RCC 7860 (cell line): Measurements from ENCODE around the gene LRCOL1.

Experiments used
- DNase-seq: peaks from one replicate; pipeline ENCODE4 v3.0.0-alpha.2; 2015; ENCODE audit warnings: low spot score
- FAIRE-seq: peaks from 2 replicates; lab custom pipeline; 2012; peaks lifted over from hg19 to GRCh38; lab: Jason Lieb, UNC

LRCOL1 gene

GRCh38 chr12:132610051-132610759 is at the start of gene LRCOL1:
Gene LRCOL1 (minus strand): TSS chr12:132610582. CDS start chr12:132606251, 4,331 bp downstream.
- DNase-seq = no peak
- no peak for FAIRE-seq

GRCh38 chr12:132660052-132660451 is 49.7 kb upstream of the LRCOL1 start:
- DNase-seq = no peak
- no peak for FAIRE-seq

GRCh38 chr12:132659146-132659545 is 48.8 kb upstream of the LRCOL1 start:
- no peak for FAIRE-seq
- DNase-seq = no peak

- FAIRE-seq (no peak), DNase-seq (no peak)
Observed at GRCh38 chr12:132658149-132658894, 47.9 kb upstream of the LRCOL1 start.

DNA sequence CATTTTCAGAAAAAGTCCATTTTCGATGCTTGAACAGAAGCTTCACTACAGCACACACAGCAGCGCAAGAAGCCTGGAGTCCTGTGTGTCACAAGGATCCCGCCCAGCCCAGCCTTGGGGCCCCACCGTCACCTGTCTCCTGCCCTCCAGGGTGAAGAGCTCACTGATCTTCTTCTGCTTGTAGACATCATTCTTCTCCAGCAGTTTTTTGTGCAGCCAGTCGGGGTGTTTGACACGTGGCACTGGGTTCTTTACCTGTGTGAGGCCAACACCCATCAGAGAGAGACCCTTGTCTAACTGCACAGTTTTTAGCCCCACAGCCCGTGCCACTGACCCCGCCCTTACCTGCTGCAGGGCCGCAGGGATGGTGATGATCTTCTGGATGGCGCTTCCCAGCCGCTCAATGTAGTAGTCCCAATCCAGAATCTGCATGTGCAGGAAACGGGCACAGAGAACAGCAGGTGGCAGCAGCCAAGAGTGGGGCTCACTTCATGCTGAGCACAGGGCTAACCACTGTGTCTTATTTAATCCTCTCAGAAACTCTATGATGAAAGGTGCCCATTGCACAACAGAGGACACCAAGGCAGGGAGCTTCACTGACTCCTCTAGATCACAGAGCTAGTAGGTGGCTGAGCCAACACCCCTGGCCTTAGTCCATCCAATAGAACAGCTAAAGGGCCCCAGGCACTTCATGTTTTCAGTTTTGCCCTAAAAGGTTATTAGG is 46.8 kb upstream of the LRCOL1 start:
- FAIRE-seq (no peak), DNase-seq (no peak)

DNA sequence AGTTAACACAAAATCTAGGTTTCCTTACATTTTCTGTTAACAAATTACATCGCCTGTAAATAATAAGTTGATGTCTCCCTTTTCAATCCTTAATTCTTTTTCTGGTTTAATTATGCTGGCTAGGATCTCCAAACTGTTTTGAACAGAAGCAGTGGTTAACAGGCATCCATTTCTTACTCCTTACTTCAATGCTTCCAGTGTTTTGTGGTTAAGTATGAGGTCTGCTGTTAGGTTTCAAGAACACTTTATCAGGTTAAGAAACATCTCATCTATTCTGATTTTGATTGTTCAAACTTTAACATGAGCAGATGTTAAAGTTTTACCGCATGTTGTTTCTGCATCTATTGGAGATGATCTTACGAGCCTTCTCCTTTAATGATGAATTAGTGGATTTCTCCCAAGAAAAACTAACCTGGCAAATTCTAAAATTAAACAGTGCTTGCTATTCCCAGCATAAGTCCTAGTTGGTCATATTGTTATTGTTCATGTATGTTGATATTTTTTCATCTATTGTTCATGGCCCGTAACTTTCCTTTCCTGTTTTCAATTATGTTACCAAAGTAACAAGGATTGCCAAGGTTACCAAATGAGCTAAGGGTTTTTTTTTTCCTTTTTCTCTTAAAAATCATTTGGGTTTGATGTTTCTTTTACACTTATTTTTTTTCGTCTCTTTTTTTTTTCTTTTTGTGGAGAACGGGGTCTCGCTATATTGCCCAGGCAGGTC is 43.3 kb upstream of the LRCOL1 start:
- DNase-seq = no peak
- FAIRE-seq = no peak

DNA sequence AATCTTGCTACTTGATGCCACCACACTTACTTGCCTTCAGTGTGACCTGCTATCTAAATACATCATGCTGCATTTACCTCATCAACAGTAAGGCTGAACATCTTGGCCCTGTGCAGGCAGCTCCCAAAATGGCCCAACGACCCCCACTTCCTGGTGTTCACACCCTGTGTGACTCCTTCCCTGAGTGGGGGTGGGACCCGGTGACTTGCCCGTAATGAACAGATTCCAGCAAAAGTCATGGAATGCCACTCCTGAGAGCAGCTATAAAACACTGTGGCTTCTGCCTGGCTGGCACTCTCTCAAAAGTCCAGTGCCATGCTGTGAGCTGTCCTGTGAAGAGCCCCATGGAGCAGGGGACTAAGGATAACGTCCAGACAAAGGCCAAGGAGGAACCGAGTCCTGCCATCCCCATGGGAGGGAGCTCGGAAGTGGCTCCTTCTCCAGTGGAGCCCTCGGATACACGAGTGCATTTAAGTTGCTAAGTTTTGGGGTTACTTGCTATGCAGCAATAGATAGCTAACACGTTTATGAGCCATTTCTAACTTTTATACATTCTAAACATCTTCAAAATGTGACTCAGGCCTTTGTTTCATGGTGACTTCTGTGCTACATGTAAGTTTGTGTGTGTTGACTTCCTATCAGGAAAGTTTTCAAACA is 41.2 kb upstream of the LRCOL1 start:
- no peak for DNase-seq
- FAIRE-seq = no peak

- DNase-seq = no peak
Observed at GRCh38 chr12:132649226-132649945, 39.0 kb upstream of the LRCOL1 start.

GRCh38 chr12:132648616-132649225 is 38.3 kb upstream of the LRCOL1 start:
- DNase-seq = no peak
- no peak for FAIRE-seq

More at GRCh38 chr12:132649226-132649945, 39.0 kb upstream of the LRCOL1 start:
- no peak for FAIRE-seq

- no peak for DNase-seq
- FAIRE-seq = no peak
Observed at GRCh38 chr12:132647858-132648257, 37.5 kb upstream of the LRCOL1 start.

DNA sequence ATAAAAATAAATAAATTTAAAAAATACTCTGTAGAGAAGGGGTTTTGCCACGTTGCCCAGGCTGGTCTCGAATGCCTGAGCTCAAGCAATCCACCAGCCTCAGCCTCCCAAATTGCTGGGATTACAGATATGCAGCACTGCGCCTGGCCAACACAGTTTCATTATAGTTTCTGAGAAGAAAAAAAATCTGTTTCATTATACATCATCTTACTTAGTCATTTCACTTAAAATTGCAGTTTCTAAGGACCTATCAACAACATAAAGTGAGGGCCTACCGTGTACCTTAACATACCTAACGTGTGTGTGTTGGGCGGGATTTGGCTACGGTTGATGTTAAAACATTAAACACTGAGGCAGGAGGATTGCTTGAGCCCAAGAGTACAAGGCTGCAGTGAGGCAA is 36.5 kb upstream of the LRCOL1 start:
- DNase-seq = no peak
- FAIRE-seq = no peak

DNA sequence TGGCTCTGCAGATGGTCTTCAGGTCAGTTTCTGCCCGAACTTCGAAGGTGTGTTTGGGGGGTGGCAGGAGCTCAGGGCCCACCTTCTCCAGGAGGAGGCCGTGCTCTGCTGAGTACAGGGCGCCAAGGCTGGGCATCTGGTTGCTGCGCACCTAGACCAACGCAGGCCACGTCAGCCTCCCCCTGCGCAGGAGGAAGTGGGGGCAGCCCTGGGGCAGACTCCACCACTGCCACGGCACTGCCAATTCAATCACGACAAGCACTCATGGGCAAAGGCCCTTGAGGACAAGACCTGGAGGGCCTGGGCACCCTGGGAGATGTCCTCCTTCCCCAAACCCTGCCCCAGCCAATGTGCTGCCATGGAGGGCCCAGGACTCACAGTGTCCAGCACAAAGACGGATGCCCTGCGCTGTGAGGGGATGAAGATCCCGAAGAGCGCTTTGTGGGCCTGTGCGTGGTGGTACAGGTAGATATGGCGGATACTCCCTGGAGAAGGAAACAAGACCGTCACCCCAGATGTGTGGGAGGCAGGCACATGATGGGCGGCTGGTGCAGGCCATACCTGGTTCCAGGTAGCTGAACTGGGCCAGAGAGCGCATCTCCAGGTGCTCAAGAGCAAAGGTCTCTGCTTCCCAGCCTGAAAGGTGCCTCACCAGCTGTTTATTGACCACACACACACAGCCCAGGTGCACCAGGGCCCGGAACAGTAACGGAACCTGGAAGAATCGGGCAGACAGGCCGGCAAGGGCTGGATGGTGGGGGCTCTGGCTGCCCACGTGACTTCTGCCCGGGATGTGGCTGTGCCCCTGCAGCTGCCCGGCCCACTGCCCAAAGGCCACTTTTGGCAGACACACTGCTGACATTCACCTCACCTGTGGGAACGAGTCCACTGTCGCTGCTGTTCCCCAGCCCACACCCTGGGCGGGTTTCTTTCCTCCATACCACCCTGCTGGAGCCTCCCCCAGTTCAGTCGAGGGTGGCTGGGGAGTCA is 32.8 kb upstream of the LRCOL1 start:
- DNase-seq = no peak
- FAIRE-seq = no peak

DNA sequence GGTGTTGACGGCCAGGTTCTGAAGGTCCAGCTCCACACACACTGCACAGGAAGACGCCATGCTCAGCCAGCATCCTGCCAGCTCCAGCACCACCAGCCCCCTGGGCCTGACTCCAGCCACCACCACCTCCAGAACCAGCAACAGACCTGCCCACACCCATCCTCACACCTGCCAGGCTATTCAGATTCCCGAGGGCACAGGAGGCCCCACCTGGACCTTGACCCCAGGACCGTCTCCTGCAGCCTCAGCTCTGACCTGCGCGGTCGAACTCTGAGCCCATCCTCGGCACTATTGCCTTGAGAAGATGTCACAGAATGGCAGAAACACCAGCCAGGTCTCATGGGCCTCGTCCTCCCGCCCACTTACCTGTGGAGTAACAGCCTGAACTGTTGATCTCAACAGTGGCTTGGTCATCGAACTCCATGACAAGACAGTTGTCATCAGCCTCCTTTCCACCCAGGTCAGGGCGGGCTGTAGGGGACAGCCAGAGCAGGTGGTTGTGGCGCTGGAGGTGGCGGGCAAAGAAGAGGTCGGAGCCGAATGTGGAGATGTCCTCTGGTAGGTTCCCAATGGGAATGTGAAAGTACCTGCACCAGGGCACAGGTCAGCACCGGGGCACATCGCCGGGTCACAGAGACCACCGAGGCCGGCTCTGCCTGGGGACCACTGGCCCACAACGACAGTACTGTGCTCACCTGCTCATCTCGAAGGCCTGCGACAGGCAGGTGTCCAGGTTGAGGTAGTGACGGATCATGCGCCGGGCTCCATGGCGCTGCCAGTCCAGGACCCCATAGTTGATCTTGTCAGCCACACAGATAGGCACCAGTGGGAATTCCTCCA is 31.6 kb upstream of the LRCOL1 start:
- no peak for FAIRE-seq
- no peak for DNase-seq

DNA sequence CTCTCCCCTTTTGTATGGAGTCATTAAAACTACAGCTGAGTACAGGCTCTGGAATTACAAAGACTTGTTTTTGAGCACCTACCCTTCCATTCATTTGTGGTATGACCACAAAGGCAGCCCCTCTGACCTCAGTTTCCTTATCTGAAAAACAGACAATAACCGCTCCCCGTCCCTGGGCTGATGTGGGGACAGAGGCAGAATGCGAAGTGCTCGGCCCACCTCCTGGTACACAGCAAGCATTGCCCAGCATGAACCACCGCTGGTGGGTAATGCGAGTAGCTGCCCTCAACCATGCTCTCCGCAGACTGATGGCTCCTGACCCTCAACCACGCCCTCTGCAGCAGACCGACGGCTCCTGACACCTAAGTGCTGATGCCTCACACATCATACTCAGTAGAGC is 30.6 kb upstream of the LRCOL1 start:
- DNase-seq = no peak
- FAIRE-seq = no peak

DNA sequence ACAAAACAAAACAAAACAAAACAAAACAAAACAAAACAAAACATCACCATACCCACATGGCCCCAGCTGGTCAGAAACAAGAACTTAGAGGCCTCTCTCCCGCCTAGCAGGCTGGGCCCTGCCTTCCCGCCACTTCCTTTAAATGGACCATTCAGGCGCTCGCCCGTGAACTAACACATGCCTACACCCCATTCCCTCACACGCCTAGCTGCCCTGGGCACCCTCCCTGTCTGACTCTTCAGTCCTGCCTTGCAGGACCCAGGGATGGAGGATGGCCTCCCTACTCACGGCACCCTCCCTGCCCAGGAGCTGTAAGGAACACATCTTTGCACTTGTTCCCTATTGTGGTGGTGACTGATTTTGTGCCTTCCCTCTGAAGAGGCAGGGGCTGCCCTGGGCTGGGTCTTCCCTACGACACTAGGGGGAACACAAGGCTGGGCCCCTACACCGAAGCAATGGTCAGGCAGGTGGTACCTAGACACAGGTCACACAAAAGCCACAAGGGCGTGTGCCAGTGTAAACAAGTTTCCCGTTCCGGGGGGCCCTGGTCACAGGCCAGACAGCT is 29.7 kb upstream of the LRCOL1 start:
- no peak for FAIRE-seq
- no peak for DNase-seq

GRCh38 chr12:132638541-132639408 is 28.4 kb upstream of the LRCOL1 start:
- DNase-seq = peak; percentile 7
- FAIRE-seq = no peak
